ENCODE data around the gene SEBOX.

SEBOX gene

GRCh38 chr17:28334666-28335200 lies 30.3 kb downstream of the SEBOX start:
- Histone ChIP-seq H2BK15ac (ENCODE audit: low read depth, poor library complexity, severe bottlenecking) (no peak overlapping the region), H3K27me3 (ENCODE audit: control insufficient read depth in 1 of 2, insufficient read depth in 1 of 2, low read length in 2 of 2) (no peaks in the 10 kb centered on the region), H3K9ac (ENCODE audit: low read length) (peak overlapping the region; percentile 99), H2BK5ac (ENCODE audit: low read depth, low read length, poor library complexity, severe bottlenecking) (no peak overlapping the region), H3K4me3 (ENCODE audit: insufficient read depth in 1 of 2, low read depth in 1 of 2, low read length in 2 of 2) (peak overlapping the region; percentile 93 to 97), H4K91ac (ENCODE audit: low read length) (no peak overlapping the region), H3K23ac (ENCODE audit: low read length in 2 of 2) (peak overlapping the region; percentile 62 to 76), H2AK5ac (ENCODE audit: low read length, severe bottlenecking) (peak overlapping the region; percentile 34), H3K14ac (ENCODE audit: low read length in 2 of 2) (peak overlapping the region; percentile 78 to 95), H3K27ac (ENCODE audit: low read length, poor library complexity, severe bottlenecking) (peak overlapping the region; percentile 55), H2BK120ac (ENCODE audit: low read depth, low read length) (no peak overlapping the region), H3K18ac (ENCODE audit: low read depth in 1 of 2, low read length in 2 of 2) (peak overlapping the region in 1 of 2 experiments; percentile 96), H3K79me1 (replicated peaks; ENCODE audit: low read length, poor library complexity, severe bottlenecking) (peaks cover 40% of the 10 kb centered on the region), H4K8ac (ENCODE audit: low read length) (peak overlapping the region; percentile 87), H3K4me1 (ENCODE audit: control insufficient read depth, insufficient read depth, low read depth, low read length) (peaks cover 26% of the 10 kb centered on the region), H3K9me3 (ENCODE audit: control insufficient read depth, low read length) (no peaks in the 10 kb centered on the region), H2AFZ (ENCODE audit: low read depth, low read length) (peak overlapping the region; percentile 80), H2BK12ac (ENCODE audit: low read length in 2 of 2) (no peak overlapping the region), H3K36me3 (ENCODE audit: control insufficient read depth in 1 of 2, insufficient read depth in 2 of 2, low read depth in 1 of 2, low read length in 2 of 2) (peaks cover 26 to 28% of the 10 kb centered on the region in 2 experiments), H3K4ac (ENCODE audit: low read depth in 1 of 2, low read length in 2 of 2) (peak overlapping the region; percentile 52 to 71), H3K4me2 (ENCODE audit: low read length, poor library complexity, severe bottlenecking) (peak overlapping the region; percentile 87)
- 25% methylated on average over 18 of the region's 18 CpGs for WGBS
- no peak for DNase-seq

- Histone ChIP-seq H3K79me1 (replicated peaks; ENCODE audit: low read length, poor library complexity, severe bottlenecking) (peaks cover 39% of the 10 kb centered on the region), H3K36me3 (ENCODE audit: control insufficient read depth in 1 of 2, insufficient read depth in 2 of 2, low read depth in 1 of 2, low read length in 2 of 2) (peaks cover 25 to 26% of the 10 kb centered on the region in 2 experiments), H3K18ac (ENCODE audit: low read depth in 1 of 2, low read length in 2 of 2) (no peak overlapping the region), H3K27ac (ENCODE audit: low read length, poor library complexity, severe bottlenecking) (no peak overlapping the region), H3K27me3 (ENCODE audit: control insufficient read depth in 1 of 2, insufficient read depth in 1 of 2, low read length in 2 of 2) (no peaks in the 10 kb centered on the region), H3K4ac (ENCODE audit: low read depth in 1 of 2, low read length in 2 of 2) (peak overlapping the region in 1 of 2 experiments; percentile 64), H2BK15ac (ENCODE audit: low read depth, poor library complexity, severe bottlenecking) (no peak overlapping the region), H3K4me1 (ENCODE audit: control insufficient read depth, insufficient read depth, low read depth, low read length) (peaks cover 24% of the 10 kb centered on the region), H2AFZ (ENCODE audit: low read depth, low read length) (no peak overlapping the region), H3K14ac (ENCODE audit: low read length in 2 of 2) (no peak overlapping the region), H4K91ac (ENCODE audit: low read length) (no peak overlapping the region), H3K4me2 (ENCODE audit: low read length, poor library complexity, severe bottlenecking) (peak overlapping the region; percentile 87), H3K4me3 (ENCODE audit: insufficient read depth in 1 of 2, low read depth in 1 of 2, low read length in 2 of 2) (peak overlapping the region in 1 of 2 experiments; percentile 93), H4K8ac (ENCODE audit: low read length) (no peak overlapping the region), H3K9me3 (ENCODE audit: control insufficient read depth, low read length) (no peaks in the 10 kb centered on the region), H3K23ac (ENCODE audit: low read length in 2 of 2) (no peak overlapping the region), H2BK5ac (ENCODE audit: low read depth, low read length, poor library complexity, severe bottlenecking) (no peak overlapping the region), H2AK5ac (ENCODE audit: low read length, severe bottlenecking) (peak overlapping the region; percentile 34), H2BK120ac (ENCODE audit: low read depth, low read length) (no peak overlapping the region), H3K9ac (ENCODE audit: low read length) (peak overlapping the region; percentile 99), H2BK12ac (ENCODE audit: low read length in 2 of 2) (no peak overlapping the region)
- DNase-seq: peak; percentile 31
- WGBS: 73% methylated on average over 5 of the region's 6 CpGs
Measured at GRCh38 chr17:28334171-28334570, 30.8 kb downstream of the SEBOX start.

DNA sequence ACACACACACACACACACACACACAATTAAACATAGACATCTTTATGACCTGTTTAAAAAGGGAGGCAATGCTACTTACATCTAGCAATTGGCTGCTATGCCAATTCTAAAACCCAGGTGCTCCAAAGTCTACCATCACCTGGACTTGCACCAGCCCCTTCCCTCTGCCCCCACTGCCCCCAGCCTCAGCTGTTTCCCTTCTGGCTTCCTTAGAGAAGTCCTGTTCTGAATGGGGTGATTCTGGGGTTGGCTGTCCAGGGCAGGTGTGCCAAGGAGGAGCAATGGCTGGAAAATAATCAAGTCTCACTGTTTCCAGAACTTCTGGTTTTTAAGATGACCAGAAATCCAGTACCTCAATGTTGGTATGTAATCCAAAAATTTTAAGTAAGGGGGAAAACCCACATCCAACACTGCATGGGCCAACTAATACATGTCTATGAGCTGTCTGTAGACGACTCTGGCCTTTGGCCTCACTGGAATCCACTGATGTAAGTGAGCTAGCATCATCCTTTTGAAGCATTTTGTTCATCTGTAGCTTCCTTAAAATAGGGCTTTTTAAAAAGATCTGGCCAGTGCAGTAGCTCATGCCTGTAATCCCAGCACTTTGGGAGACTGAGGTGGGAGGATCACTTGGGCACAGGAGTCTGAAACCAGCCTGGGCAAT lies 31.8 kb downstream of the SEBOX start:
- peaks cover 33% of the 10 kb centered on the region for H3K79me1 ChIP-seq (replicated peaks; ENCODE audit: low read length, poor library complexity, severe bottlenecking)
- H2BK15ac ChIP-seq (ENCODE audit: low read depth, poor library complexity, severe bottlenecking): no peak overlapping the region
- no peak overlapping the region for H2AK5ac ChIP-seq (ENCODE audit: low read length, severe bottlenecking)
- no peaks in the 10 kb centered on the region for H3K27me3 ChIP-seq (ENCODE audit: control insufficient read depth in 1 of 2, insufficient read depth in 1 of 2, low read length in 2 of 2)
- H3K18ac ChIP-seq (ENCODE audit: low read depth in 1 of 2, low read length in 2 of 2): no peak overlapping the region
- H3K4me3 ChIP-seq (ENCODE audit: insufficient read depth in 1 of 2, low read depth in 1 of 2, low read length in 2 of 2): no peak overlapping the region
- H3K9ac ChIP-seq (ENCODE audit: low read length): peak overlapping the region; percentile 99
- no peak overlapping the region for H2BK120ac ChIP-seq (ENCODE audit: low read depth, low read length)
- no peak overlapping the region for H3K4ac ChIP-seq (ENCODE audit: low read depth in 1 of 2, low read length in 2 of 2)
- no peak overlapping the region for H3K23ac ChIP-seq (ENCODE audit: low read length in 2 of 2)
- H3K36me3 ChIP-seq (ENCODE audit: control insufficient read depth in 1 of 2, insufficient read depth in 2 of 2, low read depth in 1 of 2, low read length in 2 of 2): peaks cover 22 to 34% of the 10 kb centered on the region in 2 experiments
- H3K4me1 ChIP-seq (ENCODE audit: control insufficient read depth, insufficient read depth, low read depth, low read length): peaks cover 20% of the 10 kb centered on the region
- no peak overlapping the region for H3K4me2 ChIP-seq (ENCODE audit: low read length, poor library complexity, severe bottlenecking)
- WGBS: 68% methylated on average over 1 of the region's 1 CpG
- no peak overlapping the region for H4K91ac ChIP-seq (ENCODE audit: low read length)
- H3K27ac ChIP-seq (ENCODE audit: low read length, poor library complexity, severe bottlenecking): no peak overlapping the region
- H2BK5ac ChIP-seq (ENCODE audit: low read depth, low read length, poor library complexity, severe bottlenecking): no peak overlapping the region
- H3K9me3 ChIP-seq (ENCODE audit: control insufficient read depth, low read length): no peaks in the 10 kb centered on the region
- H2AFZ ChIP-seq (ENCODE audit: low read depth, low read length): no peak overlapping the region
- DNase-seq: peak; percentile 22
- H3K14ac ChIP-seq (ENCODE audit: low read length in 2 of 2): no peak overlapping the region
- no peak overlapping the region for H4K8ac ChIP-seq (ENCODE audit: low read length)
- no peak overlapping the region for H2BK12ac ChIP-seq (ENCODE audit: low read length in 2 of 2)

- H2AK5ac ChIP-seq (ENCODE audit: low read length, severe bottlenecking): no peak overlapping the region
- no peak overlapping the region for H4K91ac ChIP-seq (ENCODE audit: low read length)
- H2AFZ ChIP-seq (ENCODE audit: low read depth, low read length): no peak overlapping the region
- H2BK12ac ChIP-seq (ENCODE audit: low read length in 2 of 2): no peak overlapping the region
- no peak overlapping the region for H3K9ac ChIP-seq (ENCODE audit: low read length)
- no peak overlapping the region for H2BK5ac ChIP-seq (ENCODE audit: low read depth, low read length, poor library complexity, severe bottlenecking)
- no peak overlapping the region for H4K8ac ChIP-seq (ENCODE audit: low read length)
- no peak overlapping the region for H3K23ac ChIP-seq (ENCODE audit: low read length in 2 of 2)
- WGBS: 94% methylated on average over 6 of the region's 6 CpGs
- H3K18ac ChIP-seq (ENCODE audit: low read depth in 1 of 2, low read length in 2 of 2): no peak overlapping the region
- peaks cover 24 to 47% of the 10 kb centered on the region in 2 experiments for H3K36me3 ChIP-seq (ENCODE audit: control insufficient read depth in 1 of 2, insufficient read depth in 2 of 2, low read depth in 1 of 2, low read length in 2 of 2)
- H3K79me1 ChIP-seq (replicated peaks; ENCODE audit: low read length, poor library complexity, severe bottlenecking): peaks cover 34% of the 10 kb centered on the region
- no peaks in the 10 kb centered on the region for H3K9me3 ChIP-seq (ENCODE audit: control insufficient read depth, low read length)
- H3K27ac ChIP-seq (ENCODE audit: low read length, poor library complexity, severe bottlenecking): no peak overlapping the region
- no peak for DNase-seq
- no peak overlapping the region for H2BK120ac ChIP-seq (ENCODE audit: low read depth, low read length)
- no peak overlapping the region for H3K4ac ChIP-seq (ENCODE audit: low read depth in 1 of 2, low read length in 2 of 2)
- no peak overlapping the region for H3K4me3 ChIP-seq (ENCODE audit: insufficient read depth in 1 of 2, low read depth in 1 of 2, low read length in 2 of 2)
- peaks cover 20% of the 10 kb centered on the region for H3K4me1 ChIP-seq (ENCODE audit: control insufficient read depth, insufficient read depth, low read depth, low read length)
- no peaks in the 10 kb centered on the region for H3K27me3 ChIP-seq (ENCODE audit: control insufficient read depth in 1 of 2, insufficient read depth in 1 of 2, low read length in 2 of 2)
- no peak overlapping the region for H2BK15ac ChIP-seq (ENCODE audit: low read depth, poor library complexity, severe bottlenecking)
- H3K4me2 ChIP-seq (ENCODE audit: low read length, poor library complexity, severe bottlenecking): no peak overlapping the region
- no peak overlapping the region for H3K14ac ChIP-seq (ENCODE audit: low read length in 2 of 2)
Measured at GRCh38 chr17:28331891-28332420, 33.0 kb downstream of the SEBOX start.
